GM03348 (cell line): ENCODE measurements around the gene GABRR1.
"Not testable (repeated sequence)": the region's sequence is repeated elsewhere in the genome, so short reads cannot be mapped to it uniquely, and the experiment has no call there.

ENCODE experiments used
- DNase-seq: peaks from one replicate; pipeline ENCODE4 v3.0.0; 2012; ENCODE audit warnings: low spot score

GABRR1 gene

GRCh38 chr6:89217299-89217910 lies at the start of gene GABRR1:
Gene GABRR1 (minus strand): TSS chr6:89217358. CDS start chr6:89217322, 36 bp downstream.
- no peak for DNase-seq

- no peak for DNase-seq
These were observed 47.1 kb upstream of the GABRR1 start for GRCh38 chr6:89264296-89264695.

GRCh38 chr6:89260832-89261231 lies 43.7 kb upstream of the GABRR1 start:
- no peak for DNase-seq

DNA sequence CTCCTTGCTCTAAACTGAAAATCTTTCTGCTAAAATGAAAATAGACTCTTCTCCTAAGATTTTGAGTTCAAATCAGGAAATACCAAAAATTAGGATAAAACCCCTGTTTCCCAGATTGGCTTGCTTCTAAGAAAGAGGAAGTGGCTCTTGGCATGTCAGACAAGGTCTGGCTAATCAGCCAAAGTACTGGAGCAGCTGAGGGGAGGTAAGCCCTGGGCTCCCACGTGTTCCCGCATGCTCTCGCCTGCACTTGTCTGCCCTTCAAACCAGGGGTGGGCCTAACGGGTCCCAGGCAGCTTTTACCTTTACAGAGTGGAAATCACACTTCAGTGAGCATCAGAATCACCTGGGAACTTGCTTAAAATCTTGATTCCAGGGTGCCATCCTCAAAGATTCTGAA lies 43.2 kb upstream of the GABRR1 start:
- no peak for DNase-seq

DNA sequence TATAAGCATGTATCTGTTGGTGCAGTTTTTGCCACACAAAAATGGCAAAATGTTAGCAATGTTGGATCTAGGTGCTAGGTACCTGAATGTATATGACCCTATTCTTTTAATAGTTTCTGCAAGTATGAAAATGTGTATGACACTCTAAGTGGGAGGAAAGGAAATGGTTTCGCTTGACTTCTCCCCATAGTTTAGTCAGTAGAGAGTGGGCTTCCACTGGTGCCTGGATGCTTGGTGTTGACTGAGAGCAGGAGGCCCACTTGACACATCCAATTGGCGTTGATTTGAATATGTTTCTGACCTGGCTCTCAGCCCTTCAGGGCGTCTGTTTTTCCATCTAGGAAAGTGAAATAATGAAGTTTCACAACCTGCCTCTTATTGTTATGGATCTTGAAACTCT lies 41.8 kb upstream of the GABRR1 start:
- DNase-seq = no peak

DNA sequence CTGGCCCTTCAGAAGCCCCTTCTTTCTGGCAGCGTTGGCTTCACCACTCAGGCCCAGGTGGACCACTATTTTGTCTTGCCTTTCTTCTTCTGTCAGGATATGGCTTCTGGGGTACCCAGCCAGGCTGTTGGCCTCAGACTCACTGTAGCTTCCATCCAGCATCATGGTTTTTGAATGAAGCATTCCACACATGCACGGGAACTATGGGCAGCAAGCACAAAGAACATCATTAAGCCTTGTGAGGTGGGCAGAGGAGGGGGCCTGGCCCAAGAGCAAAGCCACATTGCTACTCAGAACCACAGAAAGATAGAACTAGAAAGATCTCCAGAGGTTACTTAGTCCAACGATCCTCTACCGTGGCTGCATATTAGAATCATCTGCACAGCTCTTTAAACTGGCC lies 40.6 kb upstream of the GABRR1 start:
- no peak for DNase-seq

GRCh38 chr6:89257346-89257745 lies 40.2 kb upstream of the GABRR1 start:
- DNase-seq = peak; percentile 23

- no peak for DNase-seq
These were observed 38.3 kb upstream of the GABRR1 start for GRCh38 chr6:89255417-89255816.

DNA sequence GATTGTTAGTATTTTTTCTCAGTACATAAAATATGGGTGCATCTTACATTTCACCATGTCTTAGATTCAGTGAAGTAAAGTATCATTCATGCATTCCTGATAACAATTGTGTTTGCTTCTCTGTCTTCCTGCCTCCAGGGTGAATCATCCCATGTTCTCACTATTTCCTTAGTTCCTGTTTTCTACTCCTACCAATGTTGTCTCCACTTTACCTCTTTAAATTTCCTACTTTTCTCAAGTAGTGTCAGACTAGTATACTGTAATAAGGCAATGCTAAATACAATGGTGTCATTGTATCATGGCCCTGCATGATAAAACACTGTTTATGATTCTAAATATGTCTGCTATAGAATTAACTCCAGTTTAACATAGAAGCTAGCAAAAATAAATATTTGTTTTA lies 37.4 kb upstream of the GABRR1 start:
- no peak for DNase-seq

GRCh38 chr6:89252907-89253306 lies 35.7 kb upstream of the GABRR1 start:
- no peak for DNase-seq

- no peak for DNase-seq
These were observed 34.8 kb upstream of the GABRR1 start for GRCh38 chr6:89251976-89252375.

GRCh38 chr6:89251170-89251569 lies 34.0 kb upstream of the GABRR1 start:
- no peak for DNase-seq

GRCh38 chr6:89250239-89250638 lies 33.1 kb upstream of the GABRR1 start:
- no peak for DNase-seq

GRCh38 chr6:89244241-89244985 lies 27.3 kb upstream of the GABRR1 start:
- DNase-seq = no peak

DNA sequence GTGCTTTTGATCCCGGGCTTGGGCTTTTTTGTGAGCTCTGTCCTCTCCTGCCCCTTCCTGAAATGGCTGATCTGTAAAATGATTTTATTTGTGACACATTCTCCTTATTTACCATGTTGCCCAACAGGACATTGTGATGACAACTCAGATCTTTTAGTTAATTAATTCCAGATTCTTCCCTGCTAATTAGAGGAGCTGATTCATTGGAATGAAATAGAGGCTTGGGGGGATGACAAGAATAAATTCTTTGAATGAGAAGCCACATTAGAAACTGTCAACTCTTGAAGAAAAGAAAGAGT lies 26.1 kb upstream of the GABRR1 start:
- DNase-seq = no peak

- peak; percentile 56 for DNase-seq
These were observed 25.6 kb upstream of the GABRR1 start for GRCh38 chr6:89242574-89243330.

DNA sequence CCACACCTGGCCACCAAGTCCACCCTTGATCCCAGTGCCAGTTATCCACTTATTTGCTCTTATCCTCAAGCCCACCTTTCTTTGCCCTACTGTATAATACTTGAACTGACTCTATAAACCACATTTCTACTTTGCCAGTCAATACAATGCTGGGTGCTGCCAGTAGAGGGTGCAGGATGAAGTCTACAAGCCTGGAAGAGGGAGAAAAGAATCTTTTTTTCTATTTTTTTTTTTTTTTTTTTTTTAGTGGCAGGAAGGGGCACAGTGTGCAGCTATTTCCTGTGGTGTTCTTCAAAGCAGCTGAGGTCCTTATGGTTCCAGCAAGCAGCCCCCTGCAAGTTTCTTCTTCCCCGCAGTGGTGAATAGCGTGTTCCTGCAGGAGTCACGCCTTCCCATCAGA lies 22.2 kb upstream of the GABRR1 start:
- DNase-seq = no peak

DNA sequence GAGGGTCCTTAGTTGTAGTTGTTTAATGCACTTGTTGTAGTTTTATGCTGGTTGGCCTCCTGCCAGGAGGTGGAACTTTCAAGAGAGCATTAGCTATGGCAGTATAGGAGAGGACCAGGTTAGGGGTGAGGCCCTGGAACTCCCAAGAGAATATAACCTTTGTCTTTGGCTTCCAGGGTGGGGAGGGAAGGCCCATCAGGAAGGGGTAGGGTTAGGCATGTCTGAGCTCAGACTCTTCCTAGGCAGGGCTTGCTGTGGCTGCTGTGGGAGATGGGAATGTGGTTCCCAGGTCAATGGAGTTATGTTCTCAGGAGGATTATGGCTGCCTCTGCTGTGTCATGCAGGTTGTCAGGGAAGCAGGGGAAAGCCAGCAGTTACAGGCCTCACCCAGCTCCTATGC lies 20.0 kb upstream of the GABRR1 start:
- no peak for DNase-seq

DNA sequence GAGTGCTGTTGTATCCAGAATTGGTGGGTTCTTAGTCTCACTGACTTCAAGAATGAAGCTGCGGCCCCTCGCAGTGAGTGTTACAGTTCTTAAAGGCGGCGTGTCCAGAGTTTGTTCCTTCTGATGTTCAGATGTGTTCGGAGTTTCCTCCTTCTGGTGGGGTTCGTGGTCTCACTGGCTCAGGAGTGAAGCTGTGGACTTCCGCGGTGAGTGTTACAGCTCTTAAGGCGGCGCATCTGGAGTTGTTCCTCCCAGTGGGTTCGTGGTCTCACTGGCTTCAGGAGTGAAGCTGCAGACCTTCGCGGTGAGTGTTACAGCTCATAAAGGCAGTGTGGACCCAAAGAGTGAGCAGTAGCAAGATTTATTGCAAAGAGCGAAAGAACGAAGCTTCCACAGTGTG lies 16.4 kb upstream of the GABRR1 start:
- not testable (repeated sequence) for DNase-seq

- DNase-seq = no peak
These were observed 5.5 kb upstream of the GABRR1 start for GRCh38 chr6:89222712-89223039.

DNA sequence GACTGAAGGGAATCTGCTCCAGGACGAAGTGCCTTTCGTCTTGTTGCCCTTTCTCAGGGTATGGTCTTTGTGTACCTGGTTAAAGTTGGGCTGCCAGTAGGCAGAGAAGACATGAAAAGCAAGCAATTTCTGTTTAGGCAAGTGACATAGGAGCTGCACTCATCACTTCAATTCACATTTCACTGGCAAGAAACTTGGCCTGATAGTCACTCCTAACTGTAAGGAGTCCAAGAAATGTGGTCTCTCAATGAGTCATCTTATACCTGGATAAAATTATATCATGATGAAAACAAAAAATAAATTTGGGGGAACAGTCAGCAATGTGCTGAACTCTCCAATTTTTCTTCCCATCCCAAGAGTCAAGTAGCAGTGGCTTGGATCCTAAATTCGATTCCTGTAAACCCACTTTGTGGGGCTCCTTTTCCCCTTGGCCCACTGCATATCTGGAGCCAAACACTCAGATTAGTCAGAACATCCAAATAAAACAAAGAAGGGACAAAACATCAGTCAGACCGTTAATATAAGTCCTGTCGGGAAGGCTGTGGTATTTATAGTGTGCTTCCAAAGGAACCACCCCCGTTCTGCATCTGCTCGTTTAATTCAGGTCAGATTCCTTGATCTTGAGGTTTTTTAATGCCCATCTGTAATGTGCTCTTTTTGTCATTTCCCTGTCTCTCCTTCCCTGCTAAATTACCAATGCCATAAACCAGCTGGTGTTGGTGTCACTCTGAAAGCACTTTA lies 5.0 kb upstream of the GABRR1 start:
- no peak for DNase-seq

- DNase-seq = no peak
These were observed 4.0 kb upstream of the GABRR1 start for GRCh38 chr6:89221129-89221528.

DNA sequence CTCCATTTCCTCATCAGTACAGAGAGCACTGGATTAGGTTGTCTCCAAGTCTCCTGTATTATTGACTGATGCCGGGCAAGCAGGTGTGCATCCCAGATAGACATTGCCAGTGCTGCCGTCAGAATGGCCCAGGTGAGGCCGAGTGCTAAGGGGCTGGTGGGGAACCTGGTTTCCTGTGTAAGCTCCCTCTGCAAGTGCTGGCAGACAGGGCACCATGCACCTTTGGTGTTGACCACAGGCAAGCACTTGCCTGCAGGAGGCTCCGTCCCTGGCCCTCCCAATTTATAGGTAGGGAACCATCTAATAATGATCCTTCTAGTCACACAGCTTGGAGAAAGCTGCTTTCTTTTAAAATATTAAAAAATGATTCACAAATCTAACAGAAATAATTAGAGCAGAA lies 747 bp downstream of the GABRR1 start:
- no peak for DNase-seq
